Keratinocyte (primary cell): ENCODE measurements around the gene ADGRL3.

Experiments used
- CTCF ChIP-seq, 3 experiments: IDR thresholded peaks in 1 of 3; conservative IDR thresholded peaks in 1 of 3; optimal IDR thresholded peaks in 1 of 3; 2 replicates in 2 of 3; 3 replicates in 1 of 3; pipeline versions ENCODE3 to v1.5.1; 2011; ENCODE audit warnings: low read length in 3 of 3, mild to moderate bottlenecking in 3 of 3, moderate library complexity in 2 of 3, control low read depth in 1 of 3, inconsistent platforms in 1 of 3; ENCODE audit not compliant: insufficient read depth in 2 of 3; ENCODE audit errors: extremely low read depth in 1 of 3
- EZH2 ChIP-seq: IDR thresholded peaks from one replicate; pipeline ENCODE4 v1.6.1; 2012; ENCODE audit warnings: inconsistent platforms, mild to moderate bottlenecking, low read length, moderate library complexity

GRCh38 chr4:62018537-62018936 lies 818.4 kb downstream of the ADGRL3 start:
- TF ChIP-seq EZH2 (no peak), CTCF (optimal IDR thresholded peaks at IDR 0.05 in 1 of 3, IDR thresholded peaks at IDR 0.05 in 1 of 3, conservative IDR thresholded peaks at IDR 0.05 in 1 of 3; ENCODE audit: extremely low read depth in 1 of 3, insufficient read depth in 2 of 3, low read length in 3 of 3) (no peak)
